GM19240 (cell line): ENCODE measurements around the gene NTSR1.
"Not testable (repeated sequence)": the region's sequence is repeated elsewhere in the genome, so short reads cannot be mapped to it uniquely, and the experiment has no call there.

Experiments
- DNase-seq: peaks from one replicate; pipeline ENCODE4 v3.0.0; 2011; ENCODE audit warnings: low spot score; ENCODE audit not compliant: insufficient read length

Gene NTSR1

DNA sequence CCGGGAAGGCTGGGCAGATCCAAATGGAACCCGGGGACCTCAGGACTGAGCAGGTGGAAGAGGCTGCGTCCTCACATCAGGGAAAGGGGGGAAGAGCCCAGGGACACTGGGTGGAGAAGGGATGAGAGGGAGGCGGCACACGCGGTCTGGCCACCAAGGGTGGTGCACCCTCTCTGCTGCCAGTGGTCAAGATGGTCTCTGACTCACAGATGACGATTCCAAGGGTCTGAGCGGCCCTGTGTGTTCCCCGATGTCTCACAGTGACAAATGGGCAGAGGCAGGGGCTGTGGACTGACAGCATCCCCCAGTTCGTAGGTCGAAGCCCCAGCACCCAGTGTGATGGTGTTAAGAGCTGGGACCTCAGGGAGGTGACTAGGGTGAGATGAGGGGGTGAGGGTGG, 34.3 kb upstream of the NTSR1 start:
- DNase-seq = no peak

DNA sequence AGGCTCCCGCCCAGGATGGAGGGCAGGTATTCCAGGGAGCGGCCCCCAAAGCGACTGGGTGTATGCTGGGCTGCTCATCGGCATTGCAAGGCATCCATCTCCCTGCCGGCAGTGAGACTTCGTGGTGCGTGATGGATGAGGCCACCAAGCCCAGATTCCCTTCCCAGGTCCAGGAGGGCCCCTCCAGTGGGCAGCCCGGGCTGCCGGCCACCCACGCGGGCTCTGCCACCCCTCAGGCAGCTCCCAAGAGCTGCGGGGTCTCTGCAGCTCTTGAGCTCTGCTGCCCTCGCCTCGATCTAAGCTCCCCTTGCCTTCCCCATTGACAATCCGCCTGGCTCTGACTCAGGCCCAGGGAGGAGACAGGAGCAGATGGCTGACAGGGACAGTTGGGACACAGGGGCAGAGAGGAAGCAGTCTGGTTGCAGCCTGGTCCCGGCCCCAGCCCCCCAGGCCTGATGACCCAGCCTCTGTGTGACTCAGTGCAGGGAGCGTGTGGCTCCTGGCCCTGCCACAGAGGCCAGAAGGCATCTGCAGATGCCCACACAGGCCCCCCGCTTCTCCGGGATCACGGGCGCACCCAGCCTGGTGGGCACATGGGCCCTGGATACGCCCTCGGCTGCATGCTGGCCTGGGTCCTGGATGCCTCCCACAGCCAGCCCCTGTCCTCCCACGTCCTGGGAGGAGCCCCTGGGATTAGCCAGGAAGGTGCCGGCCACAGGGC, 33.3 kb upstream of the NTSR1 start:
- DNase-seq = no peak

GRCh38 chr20:62675877-62676260, 32.8 kb upstream of the NTSR1 start:
- DNase-seq = no peak

DNA sequence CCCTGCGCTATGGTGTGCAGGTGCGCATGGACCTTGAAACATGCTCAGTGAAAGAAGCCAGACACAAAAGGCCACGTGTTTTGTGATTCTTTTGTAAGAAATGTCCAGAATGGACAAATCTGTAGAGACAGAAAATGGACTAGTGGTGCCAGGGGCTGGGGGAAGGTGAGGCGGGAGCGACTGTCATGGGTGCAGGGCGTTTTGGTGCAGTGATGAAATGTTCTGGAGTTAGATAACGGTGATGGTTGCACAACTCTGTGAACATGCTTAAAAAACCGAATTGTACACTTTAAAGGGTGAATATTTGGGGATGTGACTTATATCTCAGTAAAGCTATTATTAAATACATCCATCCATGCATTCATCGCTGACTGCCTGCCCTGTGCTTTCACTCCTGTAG, 31.7 kb upstream of the NTSR1 start:
- DNase-seq = no peak

- DNase-seq = no peak
Measured at GRCh38 chr20:62677678-62678077, 31.0 kb upstream of the NTSR1 start.

- no peak for DNase-seq
Measured at GRCh38 chr20:62678553-62678952, 30.1 kb upstream of the NTSR1 start.

- no peak for DNase-seq
Measured at GRCh38 chr20:62679978-62680589, 28.6 kb upstream of the NTSR1 start.

- DNase-seq = no peak
Measured at GRCh38 chr20:62682912-62683517, 25.6 kb upstream of the NTSR1 start.

- not testable (repeated sequence) for DNase-seq
Measured at GRCh38 chr20:62683660-62684322, 24.8 kb upstream of the NTSR1 start.

DNA sequence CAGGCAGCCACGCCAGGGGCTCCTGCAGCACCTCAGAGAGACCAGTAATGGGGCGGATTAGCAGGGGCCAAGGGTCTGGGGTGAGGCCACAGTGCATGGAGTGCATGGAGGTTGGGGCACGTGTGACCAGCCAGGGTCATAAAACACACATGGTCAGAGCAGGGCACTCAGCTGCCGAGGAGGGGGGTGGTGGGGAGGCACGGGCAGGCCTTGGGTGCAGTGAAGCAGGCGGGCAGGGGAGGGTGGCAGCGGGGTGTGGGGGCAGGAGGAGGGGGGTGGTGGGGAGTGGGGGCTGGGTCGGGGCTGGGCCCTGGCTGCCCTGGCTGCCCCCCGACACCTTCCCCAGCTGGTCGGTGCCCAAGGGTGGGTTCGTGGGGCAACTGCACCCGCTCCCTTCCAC, 23.7 kb upstream of the NTSR1 start:
- no peak for DNase-seq

DNA sequence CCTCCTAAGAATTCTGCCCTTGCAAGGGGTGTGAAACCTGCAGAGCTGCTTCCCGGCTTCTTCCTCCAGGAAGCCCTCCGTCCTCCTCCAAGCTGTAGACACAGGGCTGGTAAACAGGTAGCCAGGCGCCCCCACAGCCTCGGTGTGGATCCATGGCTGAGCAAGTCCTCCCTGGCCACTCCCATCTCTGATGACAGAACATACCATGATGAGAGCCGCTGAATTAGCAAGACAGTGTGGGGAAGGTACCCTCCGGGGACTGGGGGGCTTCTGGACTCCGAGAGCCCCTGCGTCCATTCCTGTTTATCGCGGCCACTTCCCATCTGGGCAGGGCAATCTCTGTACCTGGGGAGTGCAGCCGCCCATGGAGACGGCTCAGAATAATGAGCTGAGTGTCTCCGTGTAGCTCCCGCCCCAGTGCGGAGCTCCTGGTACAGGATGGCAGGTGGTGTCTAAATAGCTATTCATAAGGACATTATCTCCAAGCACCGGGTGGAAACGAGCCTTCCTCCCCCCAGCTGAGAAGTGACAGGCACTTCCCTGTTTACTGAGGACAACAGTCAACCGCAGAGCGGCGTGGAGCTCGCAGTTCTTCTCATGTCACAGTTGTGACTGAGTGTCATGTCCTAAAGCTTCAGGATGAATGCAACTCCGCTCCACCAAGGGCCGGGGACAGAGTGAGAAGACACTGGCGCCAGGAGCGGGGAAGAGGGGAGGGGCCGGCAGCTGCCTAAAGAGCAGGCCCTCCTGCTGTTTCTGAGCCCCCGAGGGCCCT, 22.7 kb upstream of the NTSR1 start:
- DNase-seq = no peak

DNA sequence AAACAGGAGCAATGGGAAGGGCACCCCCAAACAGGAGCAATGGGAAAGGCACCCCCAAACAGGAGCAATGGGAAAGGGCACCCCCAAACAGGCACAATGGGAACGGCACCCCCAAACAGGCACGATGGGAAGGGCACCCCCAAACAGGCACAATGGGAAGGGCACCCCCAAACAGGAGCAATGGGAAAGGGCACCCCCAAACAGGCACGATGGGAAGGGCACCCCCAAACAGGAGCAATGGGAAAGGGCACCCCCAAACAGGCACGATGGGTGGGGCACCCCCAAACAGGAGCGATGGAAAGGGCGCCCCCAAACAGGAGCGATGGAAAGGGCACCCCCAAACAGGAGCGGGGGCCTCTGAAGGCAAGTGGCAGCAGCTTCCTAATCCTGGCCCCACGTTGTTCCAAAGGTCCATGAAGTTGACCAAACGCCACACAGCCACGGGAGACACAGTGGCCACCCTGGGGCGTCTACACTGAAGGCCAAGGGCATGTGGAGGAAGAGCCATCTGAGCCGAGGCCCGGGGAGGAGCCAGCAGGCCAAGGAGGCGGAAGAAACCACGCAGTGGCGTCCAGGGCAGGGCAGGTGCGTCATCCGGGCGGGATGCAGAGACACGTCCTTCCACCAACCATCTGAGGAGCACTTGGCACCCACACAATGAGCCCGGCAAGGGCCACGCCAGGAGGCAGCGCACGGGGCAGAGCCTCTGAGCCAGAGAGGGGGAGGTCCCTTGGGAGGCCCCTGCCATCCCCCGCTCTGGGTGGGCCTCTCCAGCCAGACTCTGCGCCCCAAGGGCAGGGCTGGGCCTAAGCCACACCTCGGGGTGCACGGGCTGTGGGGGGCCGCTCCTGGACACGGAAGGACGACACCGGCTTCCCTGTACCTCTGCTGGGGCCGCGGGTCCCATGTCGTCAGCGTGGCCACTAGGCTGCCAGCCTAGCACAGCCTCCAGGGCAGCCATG, 21.5 kb upstream of the NTSR1 start:
- DNase-seq = no peak

DNA sequence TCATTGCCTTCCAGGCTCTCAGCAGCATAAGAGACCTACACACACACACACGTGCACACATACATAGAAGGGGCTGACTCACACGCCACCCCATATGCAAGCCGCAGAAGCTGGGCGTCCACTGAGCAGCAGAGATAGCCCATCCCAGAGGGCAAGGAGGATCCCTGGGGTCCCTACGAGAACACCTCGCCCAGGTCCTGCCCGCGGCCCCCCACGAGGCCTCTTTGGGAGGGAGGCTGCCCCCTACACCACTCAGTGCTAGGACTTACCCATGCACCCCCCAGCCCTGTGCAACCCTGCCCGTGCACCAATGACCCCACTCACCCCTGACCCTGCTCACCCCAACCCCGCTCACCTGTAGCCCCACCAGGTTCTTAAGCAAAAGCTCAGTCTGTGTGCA, 20.6 kb upstream of the NTSR1 start:
- no peak for DNase-seq

DNA sequence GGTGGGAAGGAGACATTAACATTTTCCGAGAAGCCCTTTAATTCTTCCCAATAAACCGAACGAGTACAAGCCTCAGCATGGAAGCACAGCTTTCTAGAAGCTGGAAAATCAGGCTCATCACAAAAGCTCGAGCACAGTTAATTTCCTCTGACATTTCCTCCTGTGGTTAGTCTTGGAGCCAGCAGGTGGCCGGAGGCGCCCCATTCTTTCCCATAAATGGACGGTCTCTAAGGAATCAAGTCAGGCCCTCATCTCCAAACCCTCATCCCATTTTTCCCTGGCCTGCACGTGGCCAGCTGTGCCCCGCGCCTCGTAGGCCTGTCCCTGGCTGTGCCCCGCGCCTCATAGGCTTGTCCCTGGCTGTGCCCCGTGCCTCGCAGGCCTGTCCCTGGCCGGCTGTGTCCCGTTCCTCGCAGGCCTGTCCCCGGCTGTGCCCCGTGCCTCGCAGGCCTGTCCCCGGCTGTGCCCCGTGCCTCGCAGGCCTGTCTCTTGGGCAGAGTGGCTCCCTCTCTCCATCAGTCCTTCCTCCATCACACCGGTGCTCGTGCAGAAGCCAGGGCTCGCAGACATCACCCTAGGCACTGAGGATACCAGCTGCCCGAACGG, 19.7 kb upstream of the NTSR1 start:
- no peak for DNase-seq

DNA sequence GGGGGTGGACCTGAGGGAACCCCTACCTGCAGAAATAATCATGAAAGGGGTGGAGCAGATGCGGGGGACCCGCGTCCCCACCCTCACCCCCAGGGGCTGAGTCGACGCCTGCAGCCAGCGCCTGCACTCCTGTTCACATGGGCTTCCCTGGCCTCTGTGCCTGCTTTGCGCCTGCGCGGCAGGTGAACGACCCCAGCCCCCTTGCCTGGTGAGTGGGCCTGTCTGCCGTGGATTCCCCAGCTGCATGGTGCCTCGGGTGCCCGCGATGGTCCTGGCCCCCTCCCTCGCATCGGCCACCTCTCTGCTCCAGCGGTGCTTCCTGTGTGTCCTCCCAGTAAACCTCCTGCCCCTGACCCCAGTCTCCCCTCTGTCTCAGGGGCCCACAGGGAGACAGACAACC, 18.8 kb upstream of the NTSR1 start:
- no peak for DNase-seq

GRCh38 chr20:62690261-62690820, 18.3 kb upstream of the NTSR1 start:
- no peak for DNase-seq

- DNase-seq = no peak
Measured at GRCh38 chr20:62691487-62691886, 17.1 kb upstream of the NTSR1 start.

DNA sequence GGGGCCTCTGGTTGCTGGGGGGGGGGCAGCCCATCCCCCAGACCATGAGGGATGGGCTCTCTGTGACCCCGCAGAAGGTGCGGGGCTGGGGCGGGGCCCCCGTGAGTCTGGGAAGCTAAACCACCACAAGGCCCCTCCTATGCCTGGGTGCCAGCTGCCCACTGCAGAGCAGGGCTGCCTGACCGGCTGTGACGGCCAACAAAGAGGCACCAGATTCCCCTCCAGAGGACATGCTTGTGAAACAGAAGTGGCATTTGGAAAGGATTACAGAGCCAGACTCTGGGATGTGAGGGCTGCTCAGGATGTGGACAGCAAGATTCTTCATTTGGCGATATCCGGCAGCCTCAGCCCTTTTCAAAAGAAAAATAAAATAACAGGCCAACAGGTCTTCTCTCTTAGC, 16.5 kb upstream of the NTSR1 start:
- no peak for DNase-seq

- DNase-seq = no peak
Measured at GRCh38 chr20:62692801-62693523, 15.7 kb upstream of the NTSR1 start.
